Liver (tissue), 9 donors: Measurements from ENCODE around the gene RPL26. TPM values are rescaled to one million over a fixed set of nuclear protein-coding genes. Genes with fewer than 3 reads are reported as not detected.

Experiments used
- DNase-seq: peaks from one replicate; pipeline ENCODE4 v3.0.0-alpha.2; 2017; ENCODE audit warnings: low spot score
- H3K27ac ChIP-seq, 2 donors: one replicate each; pipeline ENCODE4 v1.7.0; 2013; ENCODE audit warnings: inconsistent platforms in 2 of 2, low read length in 2 of 2, control low read depth in 1 of 2, low read depth in 1 of 2, mild to moderate bottlenecking in 1 of 2
- H3K27me3 ChIP-seq, 4 donors: one replicate each; pipeline versions ENCODE4 v1.6.1 to v1.7.0; 2013; ENCODE audit warnings: low read length in 3 of 4, inconsistent platforms in 1 of 4, mild to moderate bottlenecking in 1 of 4, moderate library complexity in 1 of 4; ENCODE audit not compliant: control insufficient read depth in 4 of 4, insufficient read depth in 4 of 4
- H3K36me3 ChIP-seq, 4 donors: one replicate each; pipeline versions ENCODE4 v1.6.1 to v1.7.0; 2013; ENCODE audit warnings: low read length in 3 of 4, mild to moderate bottlenecking in 3 of 4, low read depth in 1 of 4, moderate library complexity in 1 of 4; ENCODE audit not compliant: control insufficient read depth in 4 of 4, insufficient read depth in 3 of 4
- H3K4me1 ChIP-seq, 4 donors: one replicate each; pipeline versions ENCODE4 v1.6.1 to v1.7.0; 2013; ENCODE audit warnings: low read length in 3 of 4, mild to moderate bottlenecking in 3 of 4, moderate library complexity in 1 of 4; ENCODE audit not compliant: control insufficient read depth in 4 of 4, insufficient read depth in 4 of 4
- H3K4me3 ChIP-seq, 3 donors: one replicate each; pipeline versions ENCODE4 v1.6.1 to v1.7.0; 2013; ENCODE audit warnings: low read length in 3 of 3, control low read depth in 1 of 3, low read depth in 1 of 3, mild to moderate bottlenecking in 1 of 3
- H3K9ac ChIP-seq, 2 donors: one replicate each; pipeline ENCODE4 v1.7.0; 2013; ENCODE audit warnings: low read length in 2 of 2, mild to moderate bottlenecking in 2 of 2, moderate library complexity in 2 of 2, control low read depth in 1 of 2, low read depth in 1 of 2
- H3K9me3 ChIP-seq, 4 donors: one replicate each; pipeline versions ENCODE4 v1.6.1 to v1.7.0; 2013; ENCODE audit warnings: low read length in 3 of 4; ENCODE audit not compliant: control insufficient read depth in 4 of 4
- EGR1 ChIP-seq, 2 donors: IDR thresholded peaks; 2 replicates each; pipeline ENCODE4 v1.6.1; 2016 to 2018; ENCODE audit warnings: antibody characterized with exemption in 2 of 2, low read depth in 2 of 2
- FOXA1 ChIP-seq: IDR thresholded peaks from 2 replicates; pipeline ENCODE4 v1.6.1; 2016; ENCODE audit warnings: antibody characterized with exemption
- FOXA2 ChIP-seq: IDR thresholded peaks from 2 replicates; pipeline ENCODE4 v1.6.1; 2016; ENCODE audit warnings: antibody characterized with exemption
- GABPA ChIP-seq, 2 donors: IDR thresholded peaks in 1 of 2; conservative IDR thresholded peaks in 1 of 2; 2 replicates each; pipeline ENCODE4 v1.6.1; 2016; ENCODE audit warnings: antibody characterized with exemption in 2 of 2, mild to moderate bottlenecking in 1 of 2, moderate library complexity in 1 of 2
- HNF4A ChIP-seq, 2 donors: conservative IDR thresholded peaks; 2 replicates each; pipeline ENCODE4 v1.6.1; 2016; ENCODE audit warnings: antibody characterized with exemption in 2 of 2, mild to moderate bottlenecking in 2 of 2
- HNF4G ChIP-seq: IDR thresholded peaks from 2 replicates; pipeline ENCODE4 v1.6.1; 2016; ENCODE audit warnings: antibody characterized with exemption
- JUND ChIP-seq, 2 donors: IDR thresholded peaks; 2 replicates each; pipeline ENCODE4 v1.6.1; 2016; ENCODE audit warnings: antibody characterized with exemption in 2 of 2
- MAX ChIP-seq: IDR thresholded peaks from 2 replicates; pipeline ENCODE4 v1.6.1; 2016; ENCODE audit warnings: antibody characterized with exemption
- NR2F2 ChIP-seq: IDR thresholded peaks from 2 replicates; pipeline ENCODE4 v1.6.1; 2016; ENCODE audit warnings: antibody characterized with exemption
- RAD21 ChIP-seq, 2 donors: IDR thresholded peaks; 2 replicates each; pipeline ENCODE4 v1.6.1; 2016; ENCODE audit warnings: antibody characterized with exemption in 2 of 2, mild to moderate bottlenecking in 2 of 2
- REST ChIP-seq: IDR thresholded peaks from 2 replicates; pipeline ENCODE4 v1.6.1; 2016; ENCODE audit warnings: antibody characterized with exemption, mild to moderate bottlenecking
- RXRA ChIP-seq, 2 donors: IDR thresholded peaks; 2 replicates each; pipeline ENCODE4 v1.6.1; 2017 to 2018; ENCODE audit warnings: antibody characterized with exemption in 2 of 2, mild to moderate bottlenecking in 1 of 2
- SP1 ChIP-seq: IDR thresholded peaks from 2 replicates; pipeline ENCODE4 v1.6.1; 2018; ENCODE audit warnings: antibody characterized with exemption, mild to moderate bottlenecking
- TAF1 ChIP-seq: conservative IDR thresholded peaks from 2 replicates; pipeline ENCODE4 v1.6.1; 2016; ENCODE audit warnings: antibody characterized with exemption, mild to moderate bottlenecking
- YY1 ChIP-seq: IDR thresholded peaks from 2 replicates; pipeline ENCODE4 v1.6.1; 2016; ENCODE audit warnings: antibody characterized with exemption, mild to moderate bottlenecking
- ZBTB33 ChIP-seq: IDR thresholded peaks from 2 replicates; pipeline ENCODE4 v1.6.1; 2016; ENCODE audit warnings: antibody characterized with exemption
- WGBS: extraction: QIAGEN DNeasy Blood & Tissue Kit; methylation state at CpG from one replicate; pipeline ENCODE4 v1.1.7; 2013; 5-methylcytosine and 5-hydroxymethylcytosine counted together
- polyA plus RNA-seq, 2 donors: library from polyadenylated mRNA; stranded (reverse) in 1 of 2; unstranded in 1 of 2; fragments of 200-250 nt in 1 of 2; fragments of >200 nt in 1 of 2; fragmentation: Nextera tagmentation in 1 of 2; extraction: Ambion mirVana in 1 of 2; gene quantifications; one replicate each; pipeline versions ENCODE4 v1.2.1 to v1.2.3, GENCODE V29; 2013 to 2015
- total RNA-seq, 2 donors: library from RNA; depleted of rRNA; stranded (reverse); fragments of >200 nt; gene quantifications; one replicate each; pipeline ENCODE4 v1.2.3, GENCODE V29; 2014
- TF ChIP-seq, protein P1 (sequence below): fragments of 150-350 bp; IDR thresholded peaks from 2 replicates; pipeline ENCODE4 v1.5.1; 2017; ENCODE audit warnings: improper control_type of control experiment, low read depth, low read length; ENCODE audit not compliant: missing input control
- TF ChIP-seq, protein P2 (sequence below): IDR thresholded peaks from 2 replicates; pipeline ENCODE4 v1.6.1; 2016; ENCODE audit warnings: antibody characterized with exemption
- donor health status: healthy.
- donor health status: healthy.
- donor health status: healthy.
- donor health status: healthy.
- donor health status: healthy.

The RPL26 gene
- total and polyA plus RNA-seq, 4 donors: 309 to 1,192 (median 1,053) TPM

GRCh38 chr17:8386841-8387240, 3.8 kb upstream of the RPL26 start:
- H3K4me3 ChIP-seq: no peak overlapping the region
- H3K4me1 ChIP-seq: peaks cover 3 to 20% (median 13%) of the 10 kb centered on the region in 4 donors
- H3K9me3 ChIP-seq: no peaks in the 10 kb centered on the region
- H3K9ac ChIP-seq: no peak overlapping the region
- TF ChIP-seq FOXA2 (no peak), RXRA (IDR thresholded peaks at IDR 0.05) (no peak), ZBTB33 (no peak), NR2F2 (no peak), EGR1 (IDR thresholded peaks at IDR 0.05; ENCODE audit: low read depth in 2 of 2) (no peak), HNF4A (conservative IDR thresholded peaks at IDR 0.05) (no peak), TAF1 (no peak), SP1 (no peak), MAX (no peak), JUND (IDR thresholded peaks at IDR 0.05) (no peak), YY1 (no peak), FOXA1 (no peak), RAD21 (IDR thresholded peaks at IDR 0.05) (no peak), REST (no peak), HNF4G (no peak), GABPA (IDR thresholded peaks at IDR 0.05 in 1 of 2, conservative IDR thresholded peaks at IDR 0.05 in 1 of 2) (no peak)
- TF ChIP-seq, protein P1, sequence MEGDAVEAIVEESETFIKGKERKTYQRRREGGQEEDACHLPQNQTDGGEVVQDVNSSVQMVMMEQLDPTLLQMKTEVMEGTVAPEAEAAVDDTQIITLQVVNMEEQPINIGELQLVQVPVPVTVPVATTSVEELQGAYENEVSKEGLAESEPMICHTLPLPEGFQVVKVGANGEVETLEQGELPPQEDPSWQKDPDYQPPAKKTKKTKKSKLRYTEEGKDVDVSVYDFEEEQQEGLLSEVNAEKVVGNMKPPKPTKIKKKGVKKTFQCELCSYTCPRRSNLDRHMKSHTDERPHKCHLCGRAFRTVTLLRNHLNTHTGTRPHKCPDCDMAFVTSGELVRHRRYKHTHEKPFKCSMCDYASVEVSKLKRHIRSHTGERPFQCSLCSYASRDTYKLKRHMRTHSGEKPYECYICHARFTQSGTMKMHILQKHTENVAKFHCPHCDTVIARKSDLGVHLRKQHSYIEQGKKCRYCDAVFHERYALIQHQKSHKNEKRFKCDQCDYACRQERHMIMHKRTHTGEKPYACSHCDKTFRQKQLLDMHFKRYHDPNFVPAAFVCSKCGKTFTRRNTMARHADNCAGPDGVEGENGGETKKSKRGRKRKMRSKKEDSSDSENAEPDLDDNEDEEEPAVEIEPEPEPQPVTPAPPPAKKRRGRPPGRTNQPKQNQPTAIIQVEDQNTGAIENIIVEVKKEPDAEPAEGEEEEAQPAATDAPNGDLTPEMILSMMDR: no peak
- TF ChIP-seq, protein P2, sequence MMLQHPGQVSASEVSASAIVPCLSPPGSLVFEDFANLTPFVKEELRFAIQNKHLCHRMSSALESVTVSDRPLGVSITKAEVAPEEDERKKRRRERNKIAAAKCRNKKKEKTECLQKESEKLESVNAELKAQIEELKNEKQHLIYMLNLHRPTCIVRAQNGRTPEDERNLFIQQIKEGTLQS: no peak
- no peak for DNase-seq
- peaks cover 0 to 1% (median under 1%) of the 10 kb centered on the region in 4 donors for H3K36me3 ChIP-seq
- no peak overlapping the region for H3K27ac ChIP-seq
- WGBS: 84% methylated on average over 6 of the region's 6 CpGs
- H3K27me3 ChIP-seq: no peaks in the 10 kb centered on the region
